Measurements from ENCODE around the gene NAMPT.
"Not testable (repeated sequence)": the region's sequence is repeated elsewhere in the genome, so short reads cannot be mapped to it uniquely, and the experiment has no call there.

Gene NAMPT

GRCh38 chr7:106231856-106232490 is 52.8 kb downstream of the NAMPT start:
- DNase-seq (ENCODE audit: low read depth) = no peak

- no peak for DNase-seq (ENCODE audit: low read depth)
Measured at GRCh38 chr7:106225856-106226255, 58.9 kb downstream of the NAMPT start.

GRCh38 chr7:106224797-106225196 is 60.0 kb downstream of the NAMPT start:
- DNase-seq (ENCODE audit: low read depth) = no peak

- DNase-seq (ENCODE audit: low read depth) = no peak
Measured at GRCh38 chr7:106223156-106223555, 61.6 kb downstream of the NAMPT start.

- DNase-seq (ENCODE audit: low read depth) = no peak
Measured at GRCh38 chr7:106222545-106222944, 62.2 kb downstream of the NAMPT start.

GRCh38 chr7:106220307-106220706 is 64.5 kb downstream of the NAMPT start:
- DNase-seq (ENCODE audit: low read depth) = no peak

GRCh38 chr7:106219170-106219569 is 65.6 kb downstream of the NAMPT start:
- no peak for DNase-seq (ENCODE audit: low read depth)

GRCh38 chr7:106218546-106218945 is 66.2 kb downstream of the NAMPT start:
- no peak for DNase-seq (ENCODE audit: low read depth)

GRCh38 chr7:106216923-106217542 is 67.8 kb downstream of the NAMPT start:
- no peak for DNase-seq (ENCODE audit: low read depth)

- peak; percentile 84 for DNase-seq (ENCODE audit: low read depth)
Measured at GRCh38 chr7:106216517-106216922, 68.3 kb downstream of the NAMPT start.

GRCh38 chr7:106215868-106216516 is 68.8 kb downstream of the NAMPT start:
- DNase-seq (ENCODE audit: low read depth) = no peak

- DNase-seq (ENCODE audit: low read depth) = not testable (repeated sequence)
Measured at GRCh38 chr7:106208944-106209343, 75.8 kb downstream of the NAMPT start.

GRCh38 chr7:106206826-106207541 is 77.8 kb downstream of the NAMPT start:
- no peak for DNase-seq (ENCODE audit: low read depth)

- no peak for DNase-seq (ENCODE audit: low read depth)
Measured at GRCh38 chr7:106205621-106206222, 79.1 kb downstream of the NAMPT start.

GRCh38 chr7:106203473-106203872 is 81.3 kb downstream of the NAMPT start:
- no peak for DNase-seq (ENCODE audit: low read depth)

GRCh38 chr7:106201164-106201563 is 83.6 kb downstream of the NAMPT start:
- no peak for DNase-seq (ENCODE audit: low read depth)

GRCh38 chr7:106199813-106200364 is 84.9 kb downstream of the NAMPT start:
- no peak for DNase-seq (ENCODE audit: low read depth)

- no peak for DNase-seq (ENCODE audit: low read depth)
Measured at GRCh38 chr7:106199024-106199423, 85.8 kb downstream of the NAMPT start.

Data from GM04504 (cell line).